ENCODE data around the gene ZNF382.

Gene ZNF382

GRCh38 chr19:36679455-36679854, 74.3 kb downstream of the ZNF382 start:
- no peak for TF ChIP-seq CTCF (IDR thresholded peaks at IDR 0.05; ENCODE audit: insufficient read depth, missing control alignments)
- DNase-seq (ENCODE audit: insufficient read length, low spot score): no peak
- no peak for FAIRE-seq

Measured in D721Med (cell line).